ENCODE measurements around the gene ABCC4.

- no peak for TF ChIP-seq CTCF (IDR thresholded peaks at IDR 0.05; ENCODE audit: low read depth, low read length, missing input control)
- TF ChIP-seq GABPA (IDR thresholded peaks at IDR 0.05 in 1 of 2, conservative IDR thresholded peaks at IDR 0.05 in 1 of 2) = no peak
- TF ChIP-seq ATF3 (IDR thresholded peaks at IDR 0.05) = no peak
- no peak for TF ChIP-seq YY1 (IDR thresholded peaks at IDR 0.05)
- no peak for TF ChIP-seq HNF4A (conservative IDR thresholded peaks at IDR 0.05)
- no peak for TF ChIP-seq TAF1 (conservative IDR thresholded peaks at IDR 0.05)
- no peak for TF ChIP-seq RAD21 (IDR thresholded peaks at IDR 0.05)
- no peak for TF ChIP-seq NR2F2 (IDR thresholded peaks at IDR 0.05)
- TF ChIP-seq REST (IDR thresholded peaks at IDR 0.05) = no peak
- no peak for TF ChIP-seq MAX (IDR thresholded peaks at IDR 0.05)
- no peak for TF ChIP-seq JUND (IDR thresholded peaks at IDR 0.05)
- no peak for TF ChIP-seq SP1 (IDR thresholded peaks at IDR 0.05)
Measured at GRCh38 chr13:95060014-95060519, 241.2 kb downstream of the ABCC4 start.
